Mucosa of stomach (tissue), 1 donor: ENCODE data around the gene SACM1L.

Experiments
- H3K27me3 ChIP-seq: one replicate; pipeline ENCODE4 v1.7.0; 2013; ENCODE audit warnings: mild to moderate bottlenecking, low read length; ENCODE audit not compliant: control insufficient read depth, insufficient read depth
- H3K36me3 ChIP-seq: one replicate; pipeline ENCODE4 v1.7.0; 2013; ENCODE audit warnings: low read length; ENCODE audit not compliant: control insufficient read depth, insufficient read depth
- H3K4me1 ChIP-seq: one replicate; pipeline ENCODE4 v1.7.0; 2013; ENCODE audit warnings: mild to moderate bottlenecking, low read length; ENCODE audit not compliant: control insufficient read depth, insufficient read depth
- H3K4me3 ChIP-seq: one replicate; pipeline ENCODE4 v1.7.0; 2013; ENCODE audit warnings: low read length
- H3K9ac ChIP-seq: one replicate; pipeline ENCODE4 v1.7.0; 2013; ENCODE audit warnings: mild to moderate bottlenecking, low read length, moderate library complexity
- H3K9me3 ChIP-seq: one replicate; pipeline ENCODE4 v1.7.0; 2013; ENCODE audit warnings: mild to moderate bottlenecking, low read length, moderate library complexity; ENCODE audit not compliant: control insufficient read depth
- donor health status: Pancreatic carcinoma.

Gene SACM1L

GRCh38 chr3:45655906-45656305 lies 33.3 kb upstream of the SACM1L start:
- Histone ChIP-seq H3K4me3 (no peak overlapping the region), H3K4me1 (peaks cover 9% of the 10 kb centered on the region), H3K9ac (no peak overlapping the region), H3K27me3 (no peaks in the 10 kb centered on the region), H3K9me3 (no peaks in the 10 kb centered on the region), H3K36me3 (no peaks in the 10 kb centered on the region)

GRCh38 chr3:45656575-45657363 lies 32.4 kb upstream of the SACM1L start:
- Histone ChIP-seq H3K4me1 (peaks cover 9% of the 10 kb centered on the region), H3K4me3 (no peak overlapping the region), H3K9ac (no peak overlapping the region), H3K9me3 (no peaks in the 10 kb centered on the region), H3K36me3 (no peaks in the 10 kb centered on the region), H3K27me3 (no peaks in the 10 kb centered on the region)

- H3K4me1 ChIP-seq, result peaks cover 9% of the 10 kb centered on the region
- H3K9ac ChIP-seq, result no peak overlapping the region
- H3K36me3 ChIP-seq, result no peaks in the 10 kb centered on the region
- H3K27me3 ChIP-seq, result no peaks in the 10 kb centered on the region
- no peak overlapping the region for H3K4me3 ChIP-seq
- H3K9me3 ChIP-seq, result no peaks in the 10 kb centered on the region
Observed at GRCh38 chr3:45657853-45658252, 31.3 kb upstream of the SACM1L start.

GRCh38 chr3:45659661-45660566 lies 29.3 kb upstream of the SACM1L start:
- Histone ChIP-seq H3K9me3 (no peaks in the 10 kb centered on the region), H3K4me1 (peaks cover 18% of the 10 kb centered on the region), H3K36me3 (no peaks in the 10 kb centered on the region), H3K9ac (no peak overlapping the region), H3K27me3 (no peaks in the 10 kb centered on the region), H3K4me3 (no peak overlapping the region)

- Histone ChIP-seq H3K27me3 (no peaks in the 10 kb centered on the region), H3K9me3 (no peaks in the 10 kb centered on the region), H3K4me3 (no peak overlapping the region), H3K4me1 (peaks cover 20% of the 10 kb centered on the region), H3K36me3 (no peaks in the 10 kb centered on the region), H3K9ac (no peak overlapping the region)
Observed at GRCh38 chr3:45660567-45660901, 28.7 kb upstream of the SACM1L start.

- H3K36me3 ChIP-seq, result peaks cover 14% of the 10 kb centered on the region
- no peak overlapping the region for H3K4me3 ChIP-seq
- H3K4me1 ChIP-seq, result peaks cover 17% of the 10 kb centered on the region
- H3K9ac ChIP-seq, result no peak overlapping the region
- no peaks in the 10 kb centered on the region for H3K27me3 ChIP-seq
- no peaks in the 10 kb centered on the region for H3K9me3 ChIP-seq
Observed at GRCh38 chr3:45664578-45664977, 24.6 kb upstream of the SACM1L start.

- Histone ChIP-seq H3K9ac (no peak overlapping the region), H3K4me1 (peaks cover 12% of the 10 kb centered on the region), H3K27me3 (no peaks in the 10 kb centered on the region), H3K9me3 (no peaks in the 10 kb centered on the region), H3K4me3 (no peak overlapping the region), H3K36me3 (peaks cover 14% of the 10 kb centered on the region)
Observed at GRCh38 chr3:45665101-45665572, 24.1 kb upstream of the SACM1L start.

- H3K4me3 ChIP-seq, result no peak overlapping the region
- H3K4me1 ChIP-seq, result peaks cover 10% of the 10 kb centered on the region
- no peaks in the 10 kb centered on the region for H3K27me3 ChIP-seq
- H3K9me3 ChIP-seq, result no peaks in the 10 kb centered on the region
- no peak overlapping the region for H3K9ac ChIP-seq
- H3K36me3 ChIP-seq, result peaks cover 14% of the 10 kb centered on the region
Observed at GRCh38 chr3:45666757-45667431, 22.3 kb upstream of the SACM1L start.

- H3K4me1 ChIP-seq, result peaks cover 10% of the 10 kb centered on the region
- peaks cover 17% of the 10 kb centered on the region for H3K36me3 ChIP-seq
- H3K27me3 ChIP-seq, result no peaks in the 10 kb centered on the region
- no peak overlapping the region for H3K9ac ChIP-seq
- H3K4me3 ChIP-seq, result no peak overlapping the region
- H3K9me3 ChIP-seq, result no peaks in the 10 kb centered on the region
Observed at GRCh38 chr3:45667569-45667934, 21.6 kb upstream of the SACM1L start.

GRCh38 chr3:45670436-45670835 lies 18.8 kb upstream of the SACM1L start:
- Histone ChIP-seq H3K9ac (no peak overlapping the region), H3K36me3 (peaks cover 19% of the 10 kb centered on the region), H3K27me3 (no peaks in the 10 kb centered on the region), H3K9me3 (no peaks in the 10 kb centered on the region), H3K4me1 (no peaks in the 10 kb centered on the region), H3K4me3 (no peak overlapping the region)

GRCh38 chr3:45670991-45671390 lies 18.2 kb upstream of the SACM1L start:
- Histone ChIP-seq H3K4me1 (no peaks in the 10 kb centered on the region), H3K9me3 (no peaks in the 10 kb centered on the region), H3K36me3 (peaks cover 17% of the 10 kb centered on the region), H3K9ac (no peak overlapping the region), H3K4me3 (no peak overlapping the region), H3K27me3 (no peaks in the 10 kb centered on the region)

GRCh38 chr3:45673273-45673672 lies 15.9 kb upstream of the SACM1L start:
- Histone ChIP-seq H3K9me3 (no peaks in the 10 kb centered on the region), H3K27me3 (no peaks in the 10 kb centered on the region), H3K4me1 (no peaks in the 10 kb centered on the region), H3K4me3 (no peak overlapping the region), H3K36me3 (peaks cover 11% of the 10 kb centered on the region), H3K9ac (no peak overlapping the region)
